Left lung (tissue), 10 donors: ENCODE results near the gene CCR3. TPM values are rescaled to one million over a fixed set of nuclear protein-coding genes. Genes with fewer than 3 reads are reported as not detected.
"Not testable (repeated sequence)": the region's sequence is repeated elsewhere in the genome, so short reads cannot be mapped to it uniquely, and the experiment has no call there.

Source experiments
- ATAC-seq: fragments of 200-7000 bp; cut with Tn5 transposase; one replicate; pipeline ENCODE4 v1.9.1; 2020; ENCODE audit warnings: moderate library complexity
- DNase-seq, 4 donors: peaks; one replicate each; pipeline ENCODE4 v3.0.0-alpha.2; 2013 to 2020
- H3K27ac ChIP-seq, 2 donors: fragments of 200-600 bp; sonication (generic) in 1 of 2; one replicate each; pipeline versions ENCODE4 v1.5.0 to v1.8.0; 2020 to 2021
- H3K27me3 ChIP-seq, 2 donors: fragments of 200-600 bp; sonication (generic) in 1 of 2; one replicate each; pipeline versions ENCODE4 v1.5.0 to v1.8.0; 2020 to 2021
- H3K36me3 ChIP-seq, 2 donors: fragments of 200-600 bp; sonication (generic) in 1 of 2; one replicate each; pipeline versions ENCODE4 v1.5.0 to v1.8.0; 2020 to 2021
- H3K4me1 ChIP-seq, 2 donors: fragments of 200-600 bp; one replicate each; pipeline ENCODE4 v1.8.0; 2021
- H3K4me3 ChIP-seq, 2 donors: fragments of 200-600 bp; sonication (generic) in 1 of 2; one replicate each; pipeline versions ENCODE4 v1.5.0 to v1.8.0; 2020 to 2021; ENCODE audit warnings: mild to moderate bottlenecking in 1 of 2
- H3K9me3 ChIP-seq, 2 donors: fragments of 200-600 bp; sonication (generic) in 1 of 2; one replicate each; pipeline versions ENCODE4 v1.5.0 to v1.8.0; 2020 to 2021
- intact Hi-C, 2 donors: fragments of 100-400 bp; cut with DNase I; formaldehyde crosslinking; loops; one replicate each; pipeline versions ENCODE4 v1.11.2 to v1.14.2; 2022
- polyA plus RNA-seq, 6 donors: library from polyadenylated mRNA; unstranded; fragments of 120-200 nt; gene quantifications; one replicate each; pipeline ENCODE4 v1.2.1, GENCODE V29; 2013; ENCODE audit not compliant: insufficient read length in 6 of 6
- total RNA-seq, 2 donors: library from RNA; stranded (reverse); fragmentation: NEBNext Ultra II Directional; extraction: Animal tissue kit (Norgen Biotek cat#: 25700); gene quantifications; one replicate each; pipeline ENCODE4 v1.2.1, GENCODE V29; 2021
- TF ChIP-seq, protein P1 (sequence below), 2 donors: fragments of 200-600 bp; sonication (generic) in 1 of 2; IDR thresholded peaks; one replicate each; pipeline versions ENCODE4 v1.5.0 to v1.8.0; 2021; ENCODE audit warnings: antibody characterized with exemption in 2 of 2
- donor health status: DM: no; HTN: yes; CAD: no.
- donor health status: DM: no; HTN: no; CAD: no.

The CCR3 gene
- total and polyA plus RNA-seq, 8 donors, result 0.10 to 0.22 (median 0.20) TPM; not detected in 3

DNA sequence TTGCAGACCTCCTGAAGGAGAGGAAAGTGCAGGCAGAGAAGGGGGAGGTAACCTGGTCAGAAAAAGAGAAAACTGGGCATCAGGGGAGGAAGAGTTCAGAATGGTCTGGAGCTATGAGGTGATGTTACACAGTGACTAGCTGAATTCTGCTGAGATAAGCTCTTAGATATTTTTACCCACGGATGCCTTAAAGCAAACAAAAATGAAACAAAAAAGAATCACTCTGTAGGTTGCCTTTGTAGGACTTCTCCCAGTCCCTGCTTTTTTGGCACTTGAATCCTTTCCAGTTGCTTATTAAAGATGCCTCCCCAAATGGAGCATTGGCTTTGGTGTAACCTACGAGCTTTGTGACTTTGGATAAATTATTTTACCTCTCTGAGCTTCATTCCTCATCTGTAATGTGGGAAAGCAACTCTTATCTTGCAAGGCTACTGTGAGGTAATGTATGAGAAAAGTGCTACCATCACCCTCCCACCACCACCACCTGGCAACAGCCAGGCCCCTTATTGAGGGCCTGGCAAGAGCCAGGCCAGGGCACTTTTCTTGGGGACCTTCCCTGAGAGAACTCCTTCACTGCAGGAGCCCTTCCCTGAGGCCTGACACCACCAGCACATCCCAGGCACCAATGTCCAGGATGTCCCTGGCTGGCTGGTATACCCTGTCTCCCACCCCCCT is 36.8 kb upstream of the CCR3 start:
- Histone ChIP-seq H3K4me3 (peak overlapping the region in 1 of 2 donors; percentile 55), H3K36me3 (peaks cover 0 to 51% of the 10 kb centered on the region in 2 donors), H3K9me3 (no peaks in the 10 kb centered on the region), H3K27ac (peak overlapping the region in 1 of 2 donors; percentile 91), H3K27me3 (no peaks in the 10 kb centered on the region), H3K4me1 (peaks cover 0 to 76% of the 10 kb centered on the region in 2 donors)
- TF ChIP-seq, protein P1, sequence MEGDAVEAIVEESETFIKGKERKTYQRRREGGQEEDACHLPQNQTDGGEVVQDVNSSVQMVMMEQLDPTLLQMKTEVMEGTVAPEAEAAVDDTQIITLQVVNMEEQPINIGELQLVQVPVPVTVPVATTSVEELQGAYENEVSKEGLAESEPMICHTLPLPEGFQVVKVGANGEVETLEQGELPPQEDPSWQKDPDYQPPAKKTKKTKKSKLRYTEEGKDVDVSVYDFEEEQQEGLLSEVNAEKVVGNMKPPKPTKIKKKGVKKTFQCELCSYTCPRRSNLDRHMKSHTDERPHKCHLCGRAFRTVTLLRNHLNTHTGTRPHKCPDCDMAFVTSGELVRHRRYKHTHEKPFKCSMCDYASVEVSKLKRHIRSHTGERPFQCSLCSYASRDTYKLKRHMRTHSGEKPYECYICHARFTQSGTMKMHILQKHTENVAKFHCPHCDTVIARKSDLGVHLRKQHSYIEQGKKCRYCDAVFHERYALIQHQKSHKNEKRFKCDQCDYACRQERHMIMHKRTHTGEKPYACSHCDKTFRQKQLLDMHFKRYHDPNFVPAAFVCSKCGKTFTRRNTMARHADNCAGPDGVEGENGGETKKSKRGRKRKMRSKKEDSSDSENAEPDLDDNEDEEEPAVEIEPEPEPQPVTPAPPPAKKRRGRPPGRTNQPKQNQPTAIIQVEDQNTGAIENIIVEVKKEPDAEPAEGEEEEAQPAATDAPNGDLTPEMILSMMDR (IDR thresholded peaks at IDR 0.05), result no peak
- no peak for ATAC-seq
- intact Hi-C loops, result no loop called here
- no peak for DNase-seq

DNA sequence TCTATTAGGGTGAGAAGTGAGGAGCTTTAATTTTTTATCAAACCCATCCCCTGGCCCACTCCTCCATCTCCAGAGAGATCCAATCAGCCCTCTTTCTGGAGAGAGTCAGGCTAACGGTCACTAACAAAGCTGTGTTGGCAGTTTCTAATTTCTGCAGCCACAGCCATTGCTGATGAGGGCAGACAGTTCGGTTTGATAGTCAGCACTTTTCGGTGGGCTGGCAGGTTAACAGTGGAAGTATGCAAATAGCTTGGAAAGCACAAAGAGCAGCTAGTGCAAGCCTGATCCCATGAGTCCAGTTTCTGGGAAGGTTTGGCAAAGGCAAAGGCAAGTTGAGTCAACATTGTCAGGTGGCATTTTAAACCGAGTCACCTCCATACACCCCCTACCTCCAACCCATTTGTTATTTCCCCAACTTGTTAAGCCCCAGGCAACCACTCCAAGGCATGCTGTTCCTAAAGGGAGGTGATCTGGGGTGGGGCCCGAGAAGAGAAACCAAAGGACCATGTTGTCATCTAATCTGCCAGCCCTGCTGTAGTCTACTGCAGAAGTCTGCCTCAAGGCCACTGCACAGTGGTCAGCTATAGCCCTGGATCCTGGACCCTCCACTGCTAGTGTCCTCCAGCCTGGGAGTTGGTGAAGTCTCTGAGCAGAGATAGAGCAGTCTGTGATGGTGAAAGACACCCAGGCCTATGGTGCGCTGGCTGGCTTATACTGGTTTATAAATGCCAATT is 35.8 kb upstream of the CCR3 start:
- TF ChIP-seq, protein P1 (IDR thresholded peaks at IDR 0.05), result no peak
- ATAC-seq (peak; percentile 7), DNase-seq (no peak)
- Histone ChIP-seq H3K36me3 (peaks cover 0 to 42% of the 10 kb centered on the region in 2 donors), H3K9me3 (no peaks in the 10 kb centered on the region), H3K4me3 (peak overlapping the region in 1 of 2 donors; percentile 55), H3K27me3 (no peaks in the 10 kb centered on the region), H3K27ac (peak overlapping the region; percentile 23 to 91), H3K4me1 (peaks cover 0 to 69% of the 10 kb centered on the region in 2 donors)
- intact Hi-C loops, result no loop called here

DNA sequence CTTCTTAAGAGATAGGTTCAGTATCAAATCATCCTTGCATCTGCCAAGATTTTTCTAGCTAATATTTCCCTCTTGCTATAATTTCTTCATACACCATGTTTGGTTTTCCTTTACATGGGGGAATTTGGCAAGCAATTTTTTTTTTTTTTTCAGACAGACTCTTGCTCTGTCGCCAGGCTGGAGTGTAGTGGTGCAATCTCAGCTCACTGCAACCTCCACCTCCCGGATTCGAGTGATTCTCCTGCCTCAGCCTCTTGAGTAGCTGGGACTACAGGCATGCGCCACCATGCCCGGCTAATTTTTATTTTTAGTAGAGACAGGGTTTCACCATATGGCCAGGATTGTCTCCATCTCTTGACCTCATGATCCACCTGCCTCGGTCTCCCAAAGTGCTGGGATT is 34.7 kb upstream of the CCR3 start:
- peak overlapping the region in 1 of 2 donors; percentile 55 for H3K4me3 ChIP-seq
- ATAC-seq, intact Hi-C loops: not testable (repeated sequence)

DNA sequence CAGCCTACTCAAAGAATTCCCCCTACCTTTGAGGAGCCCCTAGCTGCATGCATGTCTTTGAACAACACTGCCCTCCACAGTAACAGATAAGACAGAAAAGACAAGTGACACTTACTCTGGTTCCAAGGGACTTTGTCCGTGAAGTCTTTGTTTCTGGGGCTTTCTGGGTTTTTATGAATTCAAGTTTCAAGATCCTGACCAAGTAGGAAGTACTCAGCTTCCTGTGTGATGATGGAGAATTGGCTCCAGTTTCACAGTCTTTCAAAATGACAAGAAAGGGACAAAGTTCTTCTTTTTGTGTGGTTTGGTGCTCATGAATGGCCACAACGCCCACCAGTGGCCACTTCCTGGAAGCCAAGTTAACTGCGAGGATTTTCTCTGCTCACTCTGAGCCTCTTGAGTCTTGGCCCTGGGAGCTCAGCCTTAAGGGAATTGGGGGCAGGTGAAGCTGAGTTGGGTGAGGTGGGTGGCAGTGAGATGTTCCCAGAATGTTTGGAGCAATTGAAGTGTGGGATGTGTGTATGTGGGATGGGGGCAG is 34.0 kb upstream of the CCR3 start, which contains the start of gene CCR1:
TSS of gene CCR1 (minus strand) at position 147 of the 538 bp plus-strand sequence. CDS start 4,000 bp downstream, outside the sequence.
- Histone ChIP-seq H3K4me3 (peak within 1 kb of the TSS; percentile 2 to 55), H3K27ac (peak within 1 kb of the TSS; percentile 60 to 91), H3K9me3 (no peaks in the 10 kb centered on the region)

More for the DNA sequence above, 34.7 kb upstream of the CCR3 start:
- not testable (repeated sequence) for DNase-seq, H3K27me3 ChIP-seq, H3K9me3 ChIP-seq
- Histone ChIP-seq H3K4me1 (peaks cover 0 to 63% of the 10 kb centered on the region in 2 donors), H3K27ac (peak overlapping the region; percentile 60 to 91), H3K36me3 (peaks cover 0 to 31% of the 10 kb centered on the region in 2 donors)

DNA sequence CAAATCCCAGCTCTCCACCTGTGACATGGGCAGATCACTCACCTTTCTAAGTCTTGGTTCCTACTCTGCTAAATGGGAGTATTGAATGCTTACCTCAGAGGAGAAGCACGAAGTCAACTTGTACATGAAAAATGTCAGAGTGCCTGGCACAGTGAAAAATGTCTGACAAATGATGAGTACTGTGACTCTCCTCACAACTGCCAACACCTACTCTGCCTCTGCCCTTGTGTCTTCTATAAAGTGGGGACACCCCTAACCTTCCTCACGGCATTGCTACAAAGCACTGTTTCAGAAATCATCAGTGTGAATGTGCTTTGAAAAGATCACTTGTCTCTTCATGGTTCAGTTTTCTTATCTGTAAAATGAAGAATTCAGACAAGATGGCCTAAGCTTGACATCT is 33.2 kb upstream of the CCR3 start:
- peak overlapping the region in 1 of 2 donors; percentile 91 for H3K27ac ChIP-seq
- no peak for ATAC-seq

More for the DNA sequence above, 34.0 kb upstream of the CCR3 start, which contains the start of gene CCR1:
- Histone ChIP-seq H3K27me3 (no peaks in the 10 kb centered on the region), H3K4me1 (peaks cover 0 to 63% of the 10 kb centered on the region in 2 donors), H3K36me3 (peaks cover 0 to 24% of the 10 kb centered on the region in 2 donors)
- TF ChIP-seq, protein P1 (IDR thresholded peaks at IDR 0.05), result peak; percentile 17 to 43
- intact Hi-C loops, result no loop called here
- peak; percentile 67 for ATAC-seq
- DNase-seq, result peak; percentile 51 to 78 (median 72)

More for the DNA sequence above, 33.2 kb upstream of the CCR3 start:
- H3K4me1 ChIP-seq, result peaks cover 5 to 64% of the 10 kb centered on the region in 2 donors
- no peak overlapping the region for H3K4me3 ChIP-seq
- peaks cover 0 to 16% of the 10 kb centered on the region in 2 donors for H3K36me3 ChIP-seq
- no peaks in the 10 kb centered on the region for H3K9me3 ChIP-seq
- DNase-seq, result no peak
- no peaks in the 10 kb centered on the region for H3K27me3 ChIP-seq
- TF ChIP-seq, protein P1 (IDR thresholded peaks at IDR 0.05), result no peak
- intact Hi-C loops, result no loop called here
